Lower leg skin (tissue), 3 donors: ENCODE results near the gene LGI4.

Source experiments
- CTCF ChIP-seq, 3 donors: fragments of 450-650 bp; IDR thresholded peaks; one replicate each; pipeline ENCODE4 v1.5.1; 2016; ENCODE audit warnings: antibody characterized with exemption in 3 of 3, mild to moderate bottlenecking in 3 of 3, moderate library complexity in 2 of 3
- POLR2A ChIP-seq, 2 donors: fragments of 450-650 bp; IDR thresholded peaks; one replicate each; pipeline ENCODE4 v1.6.1; 2016 to 2017; ENCODE audit warnings: antibody characterized with exemption in 2 of 2, mild to moderate bottlenecking in 1 of 2, moderate library complexity in 1 of 2

GRCh38 chr19:35176181-35176570 lies 41.3 kb upstream of the LGI4 start:
- TF ChIP-seq CTCF (IDR thresholded peaks at IDR 0.05): no peak
- TF ChIP-seq POLR2A (IDR thresholded peaks at IDR 0.05): no peak
